Mesodermal cell (in vitro differentiated cells): ENCODE results near the gene FAIM2. TPM values are rescaled to one million over a fixed set of nuclear protein-coding genes. Genes with fewer than 3 reads are reported as not detected.

ENCODE experiments used
- H3K27ac ChIP-seq: 2 replicates; pipeline ENCODE4 v1.7.0; 2013; ENCODE audit warnings: mild to moderate bottlenecking, low read depth, low read length, moderate library complexity; ENCODE audit not compliant: severe bottlenecking
- H3K36me3 ChIP-seq: 2 replicates; pipeline ENCODE4 v1.7.1; 2013; ENCODE audit warnings: mild to moderate bottlenecking, low read length, moderate library complexity; ENCODE audit not compliant: control insufficient read depth, insufficient read depth
- H3K4me1 ChIP-seq: one replicate; pipeline ENCODE4 v1.7.1; 2013; ENCODE audit warnings: mild to moderate bottlenecking, low read length; ENCODE audit not compliant: insufficient read depth, control insufficient read depth, poor library complexity, severe bottlenecking
- H3K4me3 ChIP-seq: 2 replicates; pipeline ENCODE4 v1.7.0; 2013; ENCODE audit warnings: low read length, control low read depth, mild to moderate bottlenecking; ENCODE audit not compliant: insufficient read depth, poor library complexity, severe bottlenecking; ENCODE audit errors: extremely low read depth
- H3K9me3 ChIP-seq: 2 replicates; pipeline ENCODE4 v1.7.1; 2013; ENCODE audit warnings: mild to moderate bottlenecking, low read length, moderate library complexity; ENCODE audit not compliant: control insufficient read depth
- WGBS, 2 experiments: methylation state at CpG; one replicate each; pipeline ENCODE4 v1.1.5; 2013; ENCODE audit warnings: missing lambda C conversion rate in 2 of 2; ENCODE audit not compliant: insufficient coverage in 2 of 2; 5-methylcytosine and 5-hydroxymethylcytosine counted together
- polyA plus RNA-seq, 2 experiments: library from polyadenylated mRNA; stranded (reverse); fragments of 50-300 nt; gene quantifications; one replicate each; pipeline ENCODE4 v1.2.3, GENCODE V29; 2013

FAIM2 gene
- 2.0 TPM for polyA plus RNA-seq (2013, experiment 1 of 2)
- polyA plus RNA-seq (2013, experiment 2 of 2), result 0.56 TPM

GRCh38 chr12:49903700-49904423, at the start of gene FAIM2:
FAIM2 (minus strand) TSS chr12:49903900; CDS start chr12:49903792, 108 bp downstream.
- no peak within 1 kb of the TSS for H3K27ac ChIP-seq
- 5 to 21% methylated on average over 9 to 24 of the region's 56 CpGs for WGBS, 2 experiments
- H3K4me1 ChIP-seq, result no peaks in the 10 kb centered on the region
- H3K9me3 ChIP-seq, result no peaks in the 10 kb centered on the region
- H3K4me3 ChIP-seq, result no peak within 1 kb of the TSS
- H3K36me3 ChIP-seq, result no peaks in the 10 kb centered on the region

GRCh38 chr12:49953151-49953550, 49.5 kb upstream of the FAIM2 start:
- Histone ChIP-seq H3K27ac (no peak overlapping the region), H3K9me3 (no peaks in the 10 kb centered on the region), H3K36me3 (no peaks in the 10 kb centered on the region), H3K4me1 (peaks cover 6% of the 10 kb centered on the region), H3K4me3 (no peak overlapping the region)
- 94 to 100% methylated on average over 3 to 4 of the region's 4 CpGs for WGBS, 2 experiments

- Histone ChIP-seq H3K9me3 (no peaks in the 10 kb centered on the region), H3K36me3 (no peaks in the 10 kb centered on the region), H3K4me3 (no peak overlapping the region), H3K27ac (no peak overlapping the region), H3K4me1 (peaks cover 6% of the 10 kb centered on the region)
- WGBS, 2 experiments, result 88% methylated on average over 1 of the region's 1 CpG; no CpG with 5 or more reads in 1 of the 2 experiments
Observed at GRCh38 chr12:49952391-49953055, 48.8 kb upstream of the FAIM2 start.

DNA sequence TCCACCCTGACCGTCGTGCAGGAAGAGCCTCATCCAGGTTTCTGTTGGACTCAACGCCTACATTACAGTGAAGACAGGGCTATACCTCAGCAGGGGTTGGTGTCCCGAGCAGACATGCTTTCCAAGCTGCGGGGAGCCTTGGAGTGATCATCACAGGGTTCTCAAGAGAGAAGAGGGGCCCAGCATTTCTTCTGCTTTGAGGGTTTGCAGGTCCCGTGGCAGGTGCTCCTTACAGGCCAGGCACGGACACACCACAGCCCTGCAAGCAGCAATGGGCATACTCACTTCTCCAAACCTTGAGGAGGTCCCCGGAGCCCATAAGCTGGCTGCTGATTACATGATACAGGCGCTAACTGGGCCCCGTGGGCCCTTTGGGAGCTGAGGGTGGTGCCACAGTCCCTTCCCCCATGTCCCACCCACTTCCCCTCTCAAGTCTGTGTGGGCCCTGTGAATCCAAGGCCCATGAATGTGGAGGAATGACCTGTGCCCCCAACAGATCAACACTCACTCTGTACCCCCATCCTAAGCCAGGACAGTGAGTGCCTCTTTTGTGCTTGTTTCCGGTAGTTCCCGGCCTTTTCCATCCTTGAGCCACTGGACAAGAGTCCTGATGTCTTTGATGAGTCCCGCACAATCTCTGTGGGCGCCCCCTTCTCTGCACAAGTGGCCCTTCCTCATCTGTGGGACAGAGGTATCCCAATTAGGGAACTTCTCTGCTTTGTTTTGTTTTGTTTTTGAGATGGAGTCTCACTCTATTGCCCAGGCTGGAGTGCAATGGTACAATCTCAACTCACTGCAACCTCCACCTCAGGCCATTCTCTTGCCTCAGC, 47.9 kb upstream of the FAIM2 start:
- Histone ChIP-seq H3K9me3 (no peaks in the 10 kb centered on the region), H3K27ac (no peak overlapping the region), H3K4me3 (no peak overlapping the region), H3K36me3 (no peaks in the 10 kb centered on the region), H3K4me1 (peaks cover 6% of the 10 kb centered on the region)
- 80 to 90% methylated on average over 12 to 14 of the region's 14 CpGs for WGBS, 2 experiments

- Histone ChIP-seq H3K36me3 (no peaks in the 10 kb centered on the region), H3K4me1 (peaks cover 6% of the 10 kb centered on the region), H3K27ac (no peak within 1 kb of the TSS), H3K4me3 (no peak within 1 kb of the TSS), H3K9me3 (no peaks in the 10 kb centered on the region)
- WGBS, 2 experiments, result 91 to 93% methylated on average over 25 to 31 of the region's 32 CpGs
Observed at GRCh38 chr12:49950273-49951251, 46.9 kb upstream of the FAIM2 start, which contains the start of gene AQP2. AQP2 (plus strand) TSS chr12:49950737; CDS start chr12:49950831, 94 bp downstream.

GRCh38 chr12:49949866-49950265, 46.2 kb upstream of the FAIM2 start:
- WGBS, 2 experiments, result 100% methylated on average over 1 of the region's 3 CpGs
- Histone ChIP-seq H3K36me3 (no peaks in the 10 kb centered on the region), H3K27ac (no peak overlapping the region), H3K9me3 (no peaks in the 10 kb centered on the region), H3K4me3 (no peak overlapping the region), H3K4me1 (peaks cover 10% of the 10 kb centered on the region)

DNA sequence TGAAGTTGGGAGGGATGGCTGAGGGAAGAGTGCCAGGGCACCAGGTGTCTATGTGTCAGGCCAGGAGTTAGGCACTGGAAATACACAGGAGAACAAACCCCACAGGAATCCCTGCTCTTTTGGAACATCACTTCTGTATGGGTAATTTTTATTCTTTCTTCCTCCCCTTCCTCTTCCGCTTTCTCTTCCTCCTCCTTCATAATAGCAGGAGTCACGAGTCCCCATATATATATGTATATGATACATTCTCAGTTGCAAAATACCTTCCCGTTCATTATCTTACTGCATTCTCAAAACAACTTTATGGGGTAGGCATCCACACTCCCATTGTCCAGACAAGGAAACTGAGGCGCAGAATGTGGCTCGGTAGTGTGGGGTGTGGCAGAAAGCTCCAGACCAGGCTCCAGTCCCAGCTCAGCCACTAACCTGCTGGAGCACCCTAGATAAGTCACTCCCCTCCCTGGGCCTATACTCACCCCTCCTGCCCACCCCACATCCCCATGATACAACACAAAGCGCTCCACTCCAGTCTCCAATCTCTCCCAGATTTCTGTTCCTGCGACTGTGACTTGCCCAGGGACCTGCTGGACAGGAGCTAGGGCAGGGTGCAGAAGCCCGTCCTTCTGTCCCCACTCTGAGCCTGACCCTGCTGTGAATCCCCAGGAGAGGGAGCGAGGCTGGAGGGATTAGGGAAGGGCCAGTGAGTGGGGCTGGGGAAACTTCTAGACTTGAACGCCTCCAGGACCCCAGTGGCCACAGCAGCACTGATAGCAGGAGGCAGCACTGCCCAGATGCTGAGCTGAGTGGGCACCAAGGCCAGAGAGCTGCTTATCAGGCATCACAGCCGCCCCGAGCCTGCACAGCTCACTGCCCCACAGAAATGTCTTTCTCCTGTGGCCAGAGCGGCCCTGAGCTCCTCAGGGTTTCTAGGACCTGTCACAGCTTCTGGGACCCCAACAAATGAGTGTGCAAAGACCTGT, 45.5 kb upstream of the FAIM2 start:
- H3K9me3 ChIP-seq, result no peaks in the 10 kb centered on the region
- H3K4me3 ChIP-seq, result no peak overlapping the region
- no peak overlapping the region for H3K27ac ChIP-seq
- H3K4me1 ChIP-seq, result peaks cover 10% of the 10 kb centered on the region
- WGBS, 2 experiments, result 86 to 90% methylated on average over 5 to 6 of the region's 13 CpGs
- H3K36me3 ChIP-seq, result no peaks in the 10 kb centered on the region

DNA sequence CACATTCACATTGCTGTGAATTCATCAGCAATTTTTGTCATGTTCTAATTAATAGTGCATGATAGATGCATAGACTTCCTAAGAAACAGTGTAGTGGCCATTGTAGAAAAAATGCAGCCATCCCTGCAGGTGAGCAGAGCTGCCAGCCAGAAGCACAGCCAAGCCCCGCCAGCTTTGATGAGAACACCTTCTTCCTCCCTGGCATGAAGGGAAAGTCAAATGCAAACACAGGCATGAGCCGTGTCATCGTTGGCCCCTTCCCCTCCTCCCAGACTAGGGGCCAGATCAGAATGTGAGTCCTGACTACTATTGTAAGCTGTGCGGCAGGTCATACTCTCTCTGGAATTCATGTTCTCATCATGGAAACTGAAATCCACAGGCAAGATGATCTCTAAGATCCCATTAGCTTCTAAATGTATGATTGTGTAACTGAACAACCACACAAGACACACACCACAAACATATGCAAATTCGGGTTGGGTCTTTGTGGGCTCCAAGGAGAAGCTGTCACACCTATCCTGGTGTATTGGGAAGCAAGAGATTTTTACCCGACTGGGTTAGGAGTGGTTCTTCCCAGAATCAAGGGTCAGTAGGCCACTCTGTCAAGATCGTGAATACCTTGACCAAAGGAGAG, 44.0 kb upstream of the FAIM2 start:
- peaks cover 11% of the 10 kb centered on the region for H3K4me1 ChIP-seq
- no peaks in the 10 kb centered on the region for H3K9me3 ChIP-seq
- no peak overlapping the region for H3K27ac ChIP-seq
- H3K4me3 ChIP-seq, result no peak overlapping the region
- WGBS, 2 experiments, result 83 to 86% methylated on average over 6 to 7 of the region's 7 CpGs
- H3K36me3 ChIP-seq, result no peaks in the 10 kb centered on the region

- Histone ChIP-seq H3K27ac (no peak overlapping the region), H3K4me3 (no peak overlapping the region), H3K4me1 (peaks cover 13% of the 10 kb centered on the region), H3K9me3 (no peaks in the 10 kb centered on the region), H3K36me3 (no peaks in the 10 kb centered on the region)
- WGBS, 2 experiments, result 82 to 91% methylated on average over 3 of the region's 3 CpGs
Observed at GRCh38 chr12:49946497-49946896, 42.8 kb upstream of the FAIM2 start.
